Measurements from ENCODE around the gene PRKN.

The PRKN gene

GRCh38 chr6:162710419-162710818, 17.1 kb downstream of the PRKN start:
- no peaks in the 10 kb centered on the region for H3K4me1 ChIP-seq (ENCODE audit: control insufficient read depth, insufficient read depth, low read length)
- H3K36me3 ChIP-seq (ENCODE audit: control insufficient read depth in 2 of 2, insufficient read depth in 1 of 2, low read length in 2 of 2) = no peaks in the 10 kb centered on the region
- TF ChIP-seq ZNF830 (tag by site-specific recombination; IDR thresholded peaks at IDR 0.05; ENCODE audit: low read depth) = no peak
- no peak for TF ChIP-seq ZNF626 (tag by site-specific recombination; IDR thresholded peaks at IDR 0.05)
- TF ChIP-seq ZNF175 (tag by site-specific recombination; IDR thresholded peaks at IDR 0.05) = no peak
- no peak for TF ChIP-seq ZXDB (tag by site-specific recombination; IDR thresholded peaks at IDR 0.05)
- TF ChIP-seq ZNF610 (tag by site-specific recombination; IDR thresholded peaks at IDR 0.05; ENCODE audit: borderline replicate concordance) = no peak
- TF ChIP-seq EGR2 (tag by site-specific recombination; IDR thresholded peaks at IDR 0.05; ENCODE audit: low read depth) = no peak
- TF ChIP-seq TRIM28 (IDR thresholded peaks at IDR 0.05; ENCODE audit: borderline replicate concordance, low read length) = no peak
- no peak for TF ChIP-seq ZNF747 (tag by site-specific recombination; IDR thresholded peaks at IDR 0.05)
- TF ChIP-seq REPIN1 (tag by site-specific recombination; IDR thresholded peaks at IDR 0.05; ENCODE audit: low read depth) = no peak
- no peak for TF ChIP-seq ZNF621 (tag by site-specific recombination; IDR thresholded peaks at IDR 0.05)
- TF ChIP-seq ZNF37A (tag by site-specific recombination; IDR thresholded peaks at IDR 0.05) = no peak
- TF ChIP-seq ZBTB21 (tag by site-specific recombination; IDR thresholded peaks at IDR 0.05) = no peak
- TF ChIP-seq, protein P1, sequence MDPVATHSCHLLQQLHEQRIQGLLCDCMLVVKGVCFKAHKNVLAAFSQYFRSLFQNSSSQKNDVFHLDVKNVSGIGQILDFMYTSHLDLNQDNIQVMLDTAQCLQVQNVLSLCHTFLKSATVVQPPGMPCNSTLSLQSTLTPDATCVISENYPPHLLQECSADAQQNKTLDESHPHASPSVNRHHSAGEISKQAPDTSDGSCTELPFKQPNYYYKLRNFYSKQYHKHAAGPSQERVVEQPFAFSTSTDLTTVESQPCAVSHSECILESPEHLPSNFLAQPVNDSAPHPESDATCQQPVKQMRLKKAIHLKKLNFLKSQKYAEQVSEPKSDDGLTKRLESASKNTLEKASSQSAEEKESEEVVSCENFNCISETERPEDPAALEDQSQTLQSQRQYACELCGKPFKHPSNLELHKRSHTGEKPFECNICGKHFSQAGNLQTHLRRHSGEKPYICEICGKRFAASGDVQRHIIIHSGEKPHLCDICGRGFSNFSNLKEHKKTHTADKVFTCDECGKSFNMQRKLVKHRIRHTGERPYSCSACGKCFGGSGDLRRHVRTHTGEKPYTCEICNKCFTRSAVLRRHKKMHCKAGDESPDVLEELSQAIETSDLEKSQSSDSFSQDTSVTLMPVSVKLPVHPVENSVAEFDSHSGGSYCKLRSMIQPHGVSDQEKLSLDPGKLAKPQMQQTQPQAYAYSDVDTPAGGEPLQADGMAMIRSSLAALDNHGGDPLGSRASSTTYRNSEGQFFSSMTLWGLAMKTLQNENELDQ (tag by site-specific recombination; IDR thresholded peaks at IDR 0.05; ENCODE audit: low read depth) = no peak
- no peak for TF ChIP-seq ZNF114 (tag by site-specific recombination; IDR thresholded peaks at IDR 0.05)
- TF ChIP-seq ZBTB1 (tag by site-specific recombination; IDR thresholded peaks at IDR 0.05) = no peak
- no peak for TF ChIP-seq ZNF248 (tag by site-specific recombination; IDR thresholded peaks at IDR 0.05)
- no peak for TF ChIP-seq CTCF (tag by site-specific recombination; IDR thresholded peaks at IDR 0.05)
- TF ChIP-seq, protein P2, sequence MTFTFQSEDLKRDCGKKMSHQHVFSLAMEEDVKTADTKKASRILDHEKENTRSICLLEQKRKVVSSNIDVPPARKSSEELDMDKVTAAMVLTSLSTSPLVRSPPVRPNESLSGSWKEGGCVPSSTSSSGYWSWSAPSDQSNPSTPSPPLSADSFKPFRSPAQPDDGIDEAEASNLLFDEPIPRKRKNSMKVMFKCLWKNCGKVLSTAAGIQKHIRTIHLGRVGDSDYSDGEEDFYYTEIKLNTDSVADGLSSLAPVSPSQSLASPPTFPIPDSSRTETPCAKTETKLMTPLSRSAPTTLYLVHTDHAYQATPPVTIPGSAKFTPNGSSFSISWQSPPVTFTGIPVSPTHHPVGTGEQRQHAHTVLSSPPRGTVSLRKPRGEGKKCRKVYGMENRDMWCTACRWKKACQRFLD (tag by site-specific recombination; IDR thresholded peaks at IDR 0.05) = no peak
- no peak overlapping the region for H3K27ac ChIP-seq (ENCODE audit: extremely low read depth, low read depth, low read length)
- ChIA-PET CTCF (no interaction called here), POLR2A (no interaction called here)
- H3K4me3 ChIP-seq (ENCODE audit: low read depth, low read length) = no peak overlapping the region
- H3K9me3 ChIP-seq (ENCODE audit: control insufficient read depth, insufficient read depth, low read depth, low read length) = no peaks in the 10 kb centered on the region

DNA sequence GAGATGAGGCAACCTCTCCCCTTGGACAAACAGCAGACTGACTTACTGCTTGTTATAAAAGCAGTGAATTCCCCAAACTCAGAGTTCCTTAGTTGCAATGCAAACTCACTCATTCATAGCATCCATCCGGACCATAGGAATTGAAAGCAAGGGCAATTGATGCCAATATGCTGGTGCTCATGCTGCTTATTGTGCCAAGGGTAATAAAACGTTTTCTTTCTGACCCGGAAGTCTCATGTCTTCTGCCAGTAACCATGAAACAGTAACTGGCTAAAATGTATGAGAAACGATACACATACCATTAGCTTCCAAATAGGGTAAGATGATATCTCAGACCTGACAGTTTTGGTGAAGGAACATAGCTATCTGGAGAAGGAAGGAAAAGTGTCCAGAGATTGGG, 18.1 kb downstream of the PRKN start:
- Histone ChIP-seq H3K4me1 (ENCODE audit: control insufficient read depth, insufficient read depth, low read length) (no peaks in the 10 kb centered on the region), H3K4me3 (ENCODE audit: low read depth, low read length) (no peak overlapping the region), H3K36me3 (ENCODE audit: control insufficient read depth in 2 of 2, insufficient read depth in 1 of 2, low read length in 2 of 2) (no peaks in the 10 kb centered on the region), H3K27ac (ENCODE audit: extremely low read depth, low read depth, low read length) (no peak overlapping the region), H3K9me3 (ENCODE audit: control insufficient read depth, insufficient read depth, low read depth, low read length) (no peaks in the 10 kb centered on the region)
- ChIA-PET CTCF (no interaction called here), POLR2A (no interaction called here)
- TF ChIP-seq ZNF560 (tag by site-specific recombination; IDR thresholded peaks at IDR 0.05; ENCODE audit: borderline replicate concordance) (no peak), ZNF660 (tag by site-specific recombination; IDR thresholded peaks at IDR 0.05) (no peak), MEIS1 (CRISPR knock-in tag; IDR thresholded peaks at IDR 0.05; ENCODE audit: borderline replicate concordance) (no peak), CTCF (tag by site-specific recombination; IDR thresholded peaks at IDR 0.05) (no peak), ZIC2 (tag by site-specific recombination; IDR thresholded peaks at IDR 0.05) (no peak), ZNF214 (tag by site-specific recombination; IDR thresholded peaks at IDR 0.05; ENCODE audit: borderline replicate concordance) (no peak), ZNF350 (tag by site-specific recombination; IDR thresholded peaks at IDR 0.05) (no peak), ZNF76 (tag by site-specific recombination; IDR thresholded peaks at IDR 0.05; ENCODE audit: borderline replicate concordance, low read depth) (no peak), ZNF133 (tag by site-specific recombination; IDR thresholded peaks at IDR 0.05) (no peak), BCL11A (tag by site-specific recombination; IDR thresholded peaks at IDR 0.05; ENCODE audit: low read depth) (no peak), ZSCAN23 (tag by site-specific recombination; IDR thresholded peaks at IDR 0.05) (no peak), ZNF239 (tag by site-specific recombination; IDR thresholded peaks at IDR 0.05) (no peak)
- TF ChIP-seq, protein P3, sequence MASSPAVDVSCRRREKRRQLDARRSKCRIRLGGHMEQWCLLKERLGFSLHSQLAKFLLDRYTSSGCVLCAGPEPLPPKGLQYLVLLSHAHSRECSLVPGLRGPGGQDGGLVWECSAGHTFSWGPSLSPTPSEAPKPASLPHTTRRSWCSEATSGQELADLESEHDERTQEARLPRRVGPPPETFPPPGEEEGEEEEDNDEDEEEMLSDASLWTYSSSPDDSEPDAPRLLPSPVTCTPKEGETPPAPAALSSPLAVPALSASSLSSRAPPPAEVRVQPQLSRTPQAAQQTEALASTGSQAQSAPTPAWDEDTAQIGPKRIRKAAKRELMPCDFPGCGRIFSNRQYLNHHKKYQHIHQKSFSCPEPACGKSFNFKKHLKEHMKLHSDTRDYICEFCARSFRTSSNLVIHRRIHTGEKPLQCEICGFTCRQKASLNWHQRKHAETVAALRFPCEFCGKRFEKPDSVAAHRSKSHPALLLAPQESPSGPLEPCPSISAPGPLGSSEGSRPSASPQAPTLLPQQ (tag by site-specific recombination; IDR thresholded peaks at IDR 0.05) = no peak
